CD4-positive, alpha-beta T cell treated with Interleukin-4 for 1 hour (primary cell): ENCODE measurements around the gene CEP85.
A peak's percentile ranks its signal among the peaks of the same experiment; 100 is the strongest.
"Not testable (repeated sequence)": the region's sequence is repeated elsewhere in the genome, so short reads cannot be mapped to it uniquely, and the experiment has no call there.

Experiments used
- DNase-seq, 2 donors: peaks; one replicate each; pipeline ENCODE4 v3.0.0-alpha.2; 2020 to 2022

The CEP85 gene

DNA sequence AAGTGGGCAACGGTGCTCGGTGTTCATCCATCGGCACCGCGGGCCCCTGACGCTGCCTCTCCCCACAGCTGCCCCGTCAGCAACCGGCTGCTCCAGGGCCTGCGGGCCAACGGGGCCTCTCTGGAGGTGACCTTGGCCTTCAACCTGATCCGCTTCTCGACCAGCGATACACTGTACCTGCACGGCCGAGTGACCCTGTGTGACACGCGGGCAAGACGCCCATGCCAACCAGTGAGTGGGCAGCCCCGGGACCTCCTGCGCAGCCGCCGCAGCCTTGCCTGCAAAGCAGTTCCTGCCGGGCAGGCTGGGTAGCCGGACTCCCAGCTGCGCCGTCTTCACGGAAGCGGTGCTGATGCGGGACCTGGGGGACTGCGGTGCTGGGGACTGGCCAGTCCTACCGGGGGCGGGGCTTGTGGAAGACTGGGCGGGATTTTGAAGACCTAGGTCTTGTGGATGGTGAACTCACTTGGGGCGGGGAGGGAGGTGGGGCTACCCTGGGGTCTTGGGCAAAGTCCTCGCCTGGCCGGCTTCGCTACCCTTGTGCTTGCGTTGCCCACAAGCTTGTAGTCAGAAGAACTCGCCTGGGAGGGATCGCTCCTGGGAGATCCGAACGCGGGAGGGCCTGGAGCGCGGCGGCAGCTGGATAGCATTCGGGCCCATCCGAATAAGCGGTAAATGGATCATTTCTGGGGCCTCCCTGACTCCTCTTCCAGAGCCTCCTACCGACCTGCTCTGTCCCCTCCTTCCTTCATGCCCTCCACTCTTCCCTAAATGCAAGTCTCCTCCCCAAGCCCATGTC, 8.8 kb upstream of the CEP85 start:
- DNase-seq = peak; percentile 48 to 50

DNA sequence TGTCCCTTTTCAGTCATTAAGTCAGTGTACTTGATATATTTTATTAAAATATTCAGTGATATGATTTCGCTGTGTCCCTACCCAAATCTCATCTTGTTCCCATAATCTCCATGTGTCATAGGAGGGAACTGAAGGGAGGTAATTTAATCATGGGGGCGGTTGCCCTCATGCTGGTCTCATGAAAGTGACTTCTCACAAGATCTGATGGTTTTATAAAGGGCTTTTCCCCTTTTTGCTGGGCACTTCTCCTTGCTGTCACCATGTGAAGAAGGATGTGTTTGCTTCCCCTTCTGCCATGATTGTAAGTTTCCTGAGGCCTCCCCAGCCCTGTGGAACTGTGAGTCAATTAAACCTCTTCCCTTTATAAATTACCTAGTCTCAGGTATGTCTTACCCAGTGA, 3.3 kb upstream of the CEP85 start:
- not testable (repeated sequence) for DNase-seq

DNA sequence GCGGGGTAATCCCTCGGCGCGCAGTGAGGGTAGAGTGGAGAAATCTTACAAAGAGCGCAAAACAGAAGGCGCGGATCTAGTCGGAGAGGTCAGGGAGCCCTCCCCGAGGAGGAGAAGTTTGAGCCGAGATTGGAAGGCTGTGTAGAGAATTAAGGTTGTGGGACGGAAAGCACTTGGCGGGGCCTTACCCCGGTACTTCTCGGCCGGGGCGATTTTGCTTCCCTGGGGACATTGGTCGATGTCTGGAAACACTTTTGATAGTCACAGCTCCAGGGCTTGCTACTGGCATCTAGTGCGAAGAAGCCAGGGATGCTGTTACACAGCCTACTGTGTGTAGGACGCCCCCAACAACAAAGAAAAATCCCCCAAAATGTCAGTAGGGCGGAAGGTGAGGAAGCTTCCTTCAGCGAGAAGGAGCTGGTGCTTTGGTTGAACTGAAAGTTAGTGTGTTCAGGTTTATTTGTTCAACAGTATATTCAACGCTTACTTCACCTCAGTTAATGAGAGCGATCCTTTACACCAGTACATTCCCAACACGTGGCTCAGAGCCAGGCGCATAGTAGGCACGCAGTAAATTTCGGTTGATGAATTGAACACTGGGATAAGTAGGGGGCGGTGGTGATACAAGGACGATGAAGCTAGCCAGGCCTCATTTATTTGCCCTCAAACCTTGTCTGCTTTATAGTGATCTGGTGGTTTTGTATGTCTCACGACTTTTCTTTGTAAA, 807 bp downstream of the CEP85 start:
- DNase-seq = peak in 1 of 2 donors; percentile 36

DNA sequence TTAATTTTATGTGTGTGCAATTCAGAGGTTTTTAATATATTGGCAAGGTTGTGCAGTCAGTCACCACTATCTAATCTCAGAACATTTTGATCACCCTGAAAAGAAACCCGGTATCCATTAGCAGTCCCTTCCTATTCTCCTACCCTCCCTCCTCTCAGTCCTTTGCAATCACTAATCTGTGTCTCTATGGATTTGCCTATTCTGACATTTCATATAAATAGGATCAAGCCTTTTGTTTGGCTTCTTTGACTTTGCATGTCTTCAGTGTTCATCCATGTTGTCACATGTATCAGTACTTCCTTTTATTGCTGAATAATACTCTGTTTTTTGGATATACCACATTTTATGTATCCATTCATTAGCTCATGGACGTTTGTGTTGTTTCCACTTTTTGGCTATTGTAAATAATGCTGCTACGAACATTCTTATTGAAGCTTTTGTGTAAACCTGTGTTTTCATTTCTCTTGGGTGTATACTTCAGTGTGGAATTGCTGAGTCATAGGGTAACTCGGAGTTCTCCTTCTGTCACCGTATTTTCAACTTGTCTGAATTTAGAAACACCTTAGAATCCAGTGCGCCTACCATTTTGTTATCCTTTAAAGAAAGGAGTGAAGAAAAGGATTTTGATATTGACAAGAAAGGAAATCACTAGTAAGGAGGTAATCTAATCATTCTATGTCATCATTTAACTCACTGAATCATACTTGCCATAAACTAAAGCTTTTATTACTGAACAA, 3.4 kb downstream of the CEP85 start:
- DNase-seq = no peak

DNA sequence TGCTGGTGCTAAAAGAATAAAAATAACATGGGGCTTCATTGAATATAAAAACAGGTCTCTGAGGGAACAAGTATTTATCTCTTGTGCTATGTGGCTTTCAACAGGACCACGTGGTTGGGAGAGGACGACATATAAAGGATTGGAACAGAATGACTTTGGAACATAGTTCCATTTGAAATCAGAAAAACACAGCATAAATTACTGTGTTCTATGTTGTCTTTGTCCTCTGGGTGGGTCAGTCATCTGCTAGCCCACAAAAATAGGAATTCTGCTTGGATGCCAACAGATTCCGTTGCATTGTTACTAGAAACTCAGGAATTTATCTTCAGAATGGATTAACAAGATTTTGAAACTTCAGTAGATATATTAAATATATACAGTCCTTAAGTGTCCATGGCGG, 5.9 kb downstream of the CEP85 start:
- DNase-seq = no peak

DNA sequence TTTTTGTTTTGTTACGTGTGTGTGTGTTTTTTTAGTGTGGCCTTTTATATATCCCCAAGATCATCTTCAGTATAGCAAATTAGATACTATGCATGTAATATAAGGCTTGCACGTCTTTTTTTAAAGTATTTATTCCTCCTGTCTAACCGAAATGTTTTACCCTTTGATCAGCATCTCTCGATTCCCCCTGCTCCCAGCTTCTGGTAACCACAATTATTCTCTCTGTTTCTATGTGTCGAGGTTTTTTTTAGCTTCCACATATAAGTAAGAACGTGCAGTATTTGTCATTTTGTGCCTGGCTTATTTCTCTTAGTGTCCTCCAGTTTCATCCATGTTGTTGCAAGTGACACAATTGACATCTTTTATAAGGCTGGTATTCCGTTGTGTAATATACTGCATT, 18.7 kb downstream of the CEP85 start:
- DNase-seq = no peak

DNA sequence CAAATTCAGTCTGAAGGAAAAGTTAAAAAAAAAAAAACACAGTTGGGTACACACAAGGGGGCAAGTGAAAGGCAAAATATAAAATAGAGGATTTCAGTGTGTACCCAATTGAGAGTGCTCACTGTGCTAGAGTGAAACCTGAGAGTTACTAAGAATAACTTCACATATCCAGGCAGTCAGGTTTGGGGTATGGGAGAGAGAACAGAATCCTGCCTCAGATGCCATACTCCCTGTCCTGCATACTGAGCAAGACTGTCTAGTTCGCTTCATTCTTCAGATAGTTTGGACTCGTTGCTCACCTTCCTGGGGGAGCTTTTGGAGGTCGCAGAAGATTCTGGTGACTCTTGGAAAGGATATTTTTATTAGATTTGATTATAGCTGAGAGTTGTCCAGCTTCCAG, 20.4 kb downstream of the CEP85 start:
- DNase-seq = no peak

DNA sequence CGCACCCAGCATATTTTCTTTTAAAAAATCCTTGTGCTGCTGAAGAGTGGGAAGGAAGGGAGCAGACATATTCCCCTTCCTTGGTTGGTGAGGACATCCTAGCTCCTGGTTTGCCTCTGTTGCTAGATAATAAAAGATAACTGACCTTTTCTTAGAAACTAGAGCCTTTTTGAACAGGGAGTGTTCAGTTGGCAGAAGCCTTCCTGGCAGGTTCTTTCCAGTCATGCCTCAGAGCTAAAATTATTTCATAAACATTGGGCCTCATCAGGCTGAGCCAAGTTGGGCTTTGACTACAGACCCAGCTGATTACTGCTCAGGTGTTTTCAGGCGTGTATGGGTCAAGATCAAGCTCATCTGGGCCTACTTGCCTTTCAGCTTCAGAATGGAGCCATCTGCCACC, 23.2 kb downstream of the CEP85 start:
- no peak for DNase-seq

DNA sequence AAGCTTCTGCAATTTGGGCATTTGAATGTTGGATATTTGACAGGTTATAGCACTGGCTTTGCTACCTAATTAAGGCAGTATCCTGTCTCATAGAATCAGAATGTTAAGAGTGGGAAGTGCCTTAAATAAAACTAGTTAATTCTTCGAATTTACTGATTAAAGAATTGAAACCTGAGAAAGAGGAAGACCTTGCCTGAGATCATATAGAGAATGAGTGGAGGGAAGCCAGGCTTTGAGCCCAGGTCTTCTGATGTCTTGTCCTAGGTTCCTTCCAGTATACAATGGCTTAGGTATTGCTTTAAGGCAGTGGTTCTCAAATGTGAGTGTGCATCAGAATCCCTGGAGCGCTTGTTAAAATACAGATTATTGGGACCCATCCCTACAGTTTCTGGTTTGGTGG, 25.0 kb downstream of the CEP85 start:
- DNase-seq = no peak

DNA sequence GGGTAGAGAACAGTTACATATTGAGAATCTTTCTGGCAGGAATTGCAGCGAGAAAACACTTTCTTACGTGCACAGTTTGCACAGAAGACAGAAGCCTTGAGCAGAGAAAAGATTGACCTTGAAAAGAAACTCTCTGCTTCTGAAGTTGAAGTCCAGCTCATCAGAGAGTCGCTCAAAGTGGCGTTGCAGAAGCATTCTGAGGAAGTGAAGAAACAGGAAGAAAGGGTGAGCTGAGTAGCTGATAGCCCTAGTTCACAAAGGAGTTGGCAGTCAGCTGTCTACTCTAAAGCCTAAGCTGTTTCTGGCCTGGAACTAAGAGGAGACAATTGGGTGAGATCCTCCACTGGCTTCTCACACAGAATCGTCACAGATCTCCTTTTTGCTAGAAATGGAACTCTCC, 25.6 kb downstream of the CEP85 start:
- DNase-seq = no peak

DNA sequence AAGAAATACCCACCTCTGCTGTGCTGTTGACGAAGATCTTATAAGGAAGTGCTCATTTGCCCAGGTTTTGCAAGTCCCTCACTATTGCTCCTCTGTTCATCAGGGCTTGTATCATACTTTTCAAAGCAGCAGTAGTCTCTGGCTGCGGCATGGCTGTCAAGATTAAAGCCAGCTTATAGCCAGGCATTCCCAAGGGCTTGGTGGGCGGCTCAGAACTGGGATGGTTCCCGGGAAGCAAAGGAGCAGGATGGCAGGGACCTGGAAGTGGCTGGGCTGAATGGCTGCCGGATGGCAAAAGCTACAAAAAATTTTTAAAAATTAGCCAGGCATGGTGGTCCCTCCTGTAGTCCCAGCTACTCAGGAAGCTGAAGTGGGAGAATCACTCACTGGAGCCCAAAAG, 29.2 kb downstream of the CEP85 start:
- DNase-seq = no peak

DNA sequence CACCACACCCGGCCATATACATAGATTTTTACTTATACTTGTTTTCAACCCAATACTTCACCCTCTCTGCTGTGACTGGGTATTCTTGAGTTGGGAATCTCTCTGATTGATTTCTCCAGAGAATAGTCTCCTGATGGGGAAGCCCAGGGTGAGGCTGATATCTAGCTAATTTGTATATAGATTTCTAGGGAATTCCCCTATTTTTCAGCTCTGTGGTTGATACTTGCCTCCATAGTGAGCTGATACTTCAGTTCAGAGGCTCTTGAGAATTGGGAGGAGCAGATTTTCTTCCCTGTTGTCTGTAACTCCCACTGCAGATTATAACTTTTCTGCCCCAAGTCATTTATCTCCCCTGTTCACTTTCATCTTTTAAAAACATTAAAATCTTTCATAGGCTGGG, 31.4 kb downstream of the CEP85 start:
- DNase-seq = no peak

DNA sequence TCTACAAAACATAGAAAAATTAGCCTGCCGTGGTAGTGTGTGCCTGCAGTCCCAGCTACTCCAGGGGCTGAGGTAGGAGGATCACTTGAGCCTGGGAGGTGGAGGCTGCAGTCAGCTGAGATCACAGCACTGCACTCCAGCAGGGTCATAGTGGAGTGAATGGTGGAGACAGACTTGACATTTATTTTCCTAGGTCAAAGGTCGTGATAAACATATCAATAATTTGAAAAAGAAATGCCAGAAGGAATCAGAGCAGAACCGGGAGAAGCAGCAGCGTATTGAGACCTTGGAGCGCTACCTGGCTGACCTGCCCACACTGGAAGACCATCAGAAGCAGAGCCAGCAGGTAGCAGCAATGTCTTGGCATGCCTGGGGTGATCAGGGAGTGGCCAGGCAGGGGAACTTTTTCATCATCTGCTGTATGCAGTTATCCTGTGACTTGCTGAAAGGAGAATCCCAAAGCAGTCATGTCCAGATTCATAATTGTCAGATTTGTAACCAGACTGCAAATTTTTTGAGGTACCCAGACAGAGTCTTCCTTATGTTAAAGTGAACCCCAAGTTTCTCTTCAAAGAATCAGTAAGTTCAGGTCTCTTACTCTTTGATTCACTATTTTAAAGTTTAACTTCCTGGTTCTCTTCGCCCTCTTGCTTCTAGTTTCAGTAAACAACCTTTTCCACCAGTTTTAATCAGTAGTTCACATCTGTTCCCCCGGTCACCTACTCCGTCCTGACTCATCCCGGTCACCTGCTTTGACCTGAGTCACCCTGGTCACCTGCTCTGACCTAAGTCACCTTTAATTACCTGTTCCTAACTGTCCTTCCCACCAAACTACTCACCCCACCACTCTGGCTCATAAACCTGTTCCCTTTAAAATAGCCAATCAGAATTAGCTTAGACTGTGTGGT, 34.5 kb downstream of the CEP85 start:
- DNase-seq = no peak

DNA sequence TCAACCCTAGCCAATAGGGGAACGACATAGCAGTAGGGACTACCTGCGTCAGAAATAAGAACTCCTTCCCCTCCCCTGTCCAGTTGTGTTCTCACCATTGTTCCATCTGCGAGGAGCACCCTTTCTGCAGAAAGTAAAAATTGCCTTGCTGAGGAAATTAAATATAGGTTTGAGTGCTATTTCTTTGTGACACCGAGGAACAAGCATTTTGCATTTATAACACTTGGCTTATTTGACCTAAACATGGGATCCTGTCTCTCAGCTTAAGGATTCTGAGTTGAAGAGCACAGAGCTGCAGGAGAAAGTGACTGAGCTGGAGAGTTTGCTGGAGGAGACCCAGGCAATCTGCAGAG, 35.2 kb downstream of the CEP85 start:
- no peak for DNase-seq

DNA sequence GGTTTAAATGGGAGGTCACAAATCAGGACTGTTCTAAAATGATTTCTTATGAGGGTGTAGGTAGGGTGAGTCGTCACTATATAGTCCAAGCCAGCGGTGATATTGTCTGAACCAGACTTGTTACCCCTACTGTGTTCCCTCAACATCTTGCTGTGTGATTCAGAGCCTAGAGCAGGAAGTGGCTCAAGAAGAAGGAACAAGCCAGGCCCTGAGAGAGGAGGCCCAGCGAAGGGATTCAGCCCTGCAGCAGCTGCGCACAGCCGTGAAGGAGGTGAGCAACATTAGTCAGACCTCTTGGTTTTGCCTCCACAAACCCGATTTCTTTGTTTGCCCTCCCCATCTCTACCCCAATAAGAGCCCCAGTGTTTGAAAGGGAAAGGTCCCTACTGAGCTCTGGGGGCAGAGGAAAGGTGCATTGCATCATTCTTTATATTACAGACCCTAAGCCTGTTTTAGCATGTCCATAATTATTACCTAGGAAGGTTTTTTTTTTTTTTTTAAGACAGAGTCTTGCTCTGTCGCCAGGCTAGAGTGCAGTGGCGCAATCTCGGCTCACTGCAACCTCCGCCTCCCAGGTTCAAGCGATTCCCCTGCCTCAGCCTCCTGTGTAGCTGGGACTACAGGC, 40.9 kb downstream of the CEP85 start:
- DNase-seq = peak in 1 of 2 donors; percentile 62

DNA sequence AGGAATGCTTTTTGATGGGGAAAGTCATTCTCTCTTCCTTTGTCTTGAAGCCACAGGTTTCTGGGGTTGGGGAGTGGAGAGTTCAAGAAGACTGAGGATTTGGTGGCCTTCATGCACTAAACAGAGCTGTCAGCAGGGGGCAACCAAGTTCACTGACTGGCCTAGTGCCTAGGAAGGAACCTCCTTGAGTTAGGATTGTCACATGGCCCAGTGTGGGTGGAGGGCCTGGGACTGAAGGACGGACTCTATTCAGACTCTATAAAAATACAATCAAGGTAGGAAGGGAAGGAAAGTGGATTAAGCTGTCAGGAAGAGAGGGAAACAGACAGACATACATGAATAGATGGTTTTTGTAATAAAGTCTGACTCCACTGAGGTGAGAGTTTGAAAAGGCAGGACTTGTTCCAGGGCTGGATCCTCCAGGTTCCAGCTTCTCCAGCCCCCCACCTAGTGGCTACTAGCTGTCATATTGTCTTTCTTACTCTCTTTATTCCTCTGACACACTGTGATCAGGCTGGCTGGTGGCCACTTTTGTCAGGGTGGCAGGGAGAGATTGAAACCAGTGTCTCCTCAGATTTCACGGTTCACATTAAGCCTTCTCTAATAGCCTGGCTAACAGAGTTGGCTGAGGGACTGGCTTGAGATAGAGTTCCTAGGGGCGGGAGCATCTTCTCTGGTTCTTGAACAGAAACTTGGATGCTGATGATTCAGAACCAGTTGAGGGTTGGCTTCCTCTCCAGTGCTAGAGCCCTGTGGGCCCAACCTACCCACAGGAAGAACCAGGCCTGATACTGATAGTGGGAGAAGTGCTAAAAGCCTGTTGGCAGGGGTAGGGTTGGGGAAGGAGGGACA, 41.8 kb downstream of the CEP85 start:
- DNase-seq = peak; percentile 81 to 83

DNA sequence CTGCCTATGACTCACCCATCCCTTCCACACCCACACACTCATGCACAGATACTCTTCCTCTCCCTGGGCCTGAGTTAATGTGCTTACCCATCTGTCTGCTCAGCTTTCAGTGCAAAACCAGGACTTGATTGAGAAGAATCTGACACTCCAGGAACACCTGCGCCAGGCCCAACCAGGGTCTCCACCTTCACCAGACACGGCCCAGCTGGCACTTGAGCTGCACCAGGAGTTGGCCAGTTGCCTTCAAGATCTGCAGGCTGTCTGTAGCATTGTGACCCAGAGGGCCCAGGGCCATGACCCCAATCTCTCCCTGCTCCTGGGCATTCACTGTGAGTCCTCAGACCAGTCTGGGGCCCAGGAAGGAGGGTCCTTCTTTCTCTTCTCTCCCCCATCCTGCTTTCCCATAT, 42.4 kb downstream of the CEP85 start:
- no peak for DNase-seq

DNA sequence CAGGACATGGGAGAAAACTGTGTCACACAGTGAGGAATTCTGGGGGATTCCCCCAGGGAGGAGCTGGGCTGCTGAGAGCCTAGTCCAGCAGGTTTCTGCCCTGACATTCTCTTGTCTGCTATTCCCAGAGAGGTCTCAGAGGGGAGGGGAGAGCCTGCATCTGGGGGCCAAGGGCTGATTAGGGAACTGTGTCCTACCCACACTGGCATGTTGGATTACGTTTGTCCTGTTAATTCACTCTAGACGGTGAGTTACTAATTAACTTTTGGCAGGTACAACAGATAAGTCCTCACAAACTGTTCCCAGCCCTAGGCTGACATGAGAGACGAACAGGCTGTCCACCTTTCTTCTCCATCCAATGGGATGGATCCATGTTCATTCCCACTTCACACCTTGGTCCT, 43.3 kb downstream of the CEP85 start:
- no peak for DNase-seq

DNA sequence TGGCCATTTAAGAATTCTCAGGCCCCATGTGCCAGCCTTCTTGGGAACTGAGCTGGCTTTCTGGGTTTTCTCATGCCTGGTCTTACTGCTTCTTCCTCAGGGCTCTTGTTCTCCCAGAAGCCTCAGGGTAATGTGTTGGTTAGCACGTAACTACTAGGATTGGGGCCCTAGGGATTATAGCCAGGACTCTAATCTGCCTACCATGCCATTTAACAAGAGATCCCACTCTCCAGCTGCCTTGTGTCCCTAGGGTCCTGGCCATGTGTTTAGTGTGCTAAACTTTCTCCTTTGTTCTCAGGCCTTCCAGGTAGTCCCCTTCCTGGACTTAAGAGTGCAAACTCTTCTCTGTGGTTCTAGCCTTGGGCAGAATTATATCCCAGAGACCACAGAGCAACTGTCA, 43.7 kb downstream of the CEP85 start:
- no peak for DNase-seq

DNA sequence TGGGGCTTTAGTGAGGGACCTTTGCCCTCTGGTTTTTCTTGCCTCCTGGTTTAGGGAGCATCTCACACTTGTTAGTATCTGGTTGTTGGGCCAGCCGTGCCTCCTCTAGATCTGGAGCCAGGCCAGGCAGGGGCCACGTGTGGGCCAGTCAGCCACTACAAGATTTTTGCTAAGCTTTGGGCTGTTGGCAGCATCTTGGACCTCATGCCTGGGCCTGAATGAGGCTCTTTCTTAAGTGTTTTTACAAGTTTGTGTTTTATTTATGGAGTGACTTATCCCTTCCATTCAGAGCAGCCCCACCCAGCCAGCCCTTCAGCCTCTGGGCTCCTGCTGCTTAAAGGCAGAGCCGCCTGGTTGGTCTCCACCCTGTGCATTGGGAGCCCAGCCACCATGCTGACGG, 44.3 kb downstream of the CEP85 start:
- DNase-seq = no peak

DNA sequence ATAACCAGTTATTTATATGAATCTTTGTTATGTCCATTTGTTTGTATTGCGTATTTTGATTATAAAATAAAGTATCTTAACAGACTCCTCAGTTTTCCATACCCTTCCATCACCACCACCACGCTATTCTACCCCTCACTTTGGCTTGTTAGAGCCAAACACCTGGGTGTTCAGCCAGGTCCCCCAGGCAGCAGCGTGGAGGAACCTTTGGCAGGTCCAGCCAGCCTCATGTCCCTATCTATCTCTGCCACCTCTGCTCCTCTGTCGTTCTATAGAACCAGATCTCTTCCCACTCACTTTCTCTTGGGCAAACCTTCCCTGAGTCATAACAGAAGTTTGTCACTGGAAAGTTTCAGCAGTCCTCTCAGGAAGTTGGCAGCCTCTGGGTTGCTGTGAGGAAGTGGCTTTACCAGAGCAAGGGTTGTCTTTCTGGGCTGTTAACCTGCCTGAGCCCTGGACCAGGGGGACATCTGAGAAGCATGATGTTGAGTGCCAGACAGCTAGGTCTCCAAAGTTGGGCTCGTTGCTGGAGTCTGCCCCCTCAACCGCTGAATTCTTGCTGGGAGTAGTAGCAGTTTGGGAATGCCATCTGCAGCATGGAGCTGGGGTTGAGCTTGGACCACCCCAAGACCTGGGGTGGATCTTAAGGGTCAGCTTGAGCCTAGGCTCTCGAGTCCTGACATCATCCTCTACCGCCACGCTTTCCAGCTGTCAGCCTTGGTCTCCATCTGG, 44.9 kb downstream of the CEP85 start:
- DNase-seq = peak; percentile 46 to 61
